Midbrain (tissue), 1 donor: Measurements from ENCODE around the gene AGO1.

Experiments
- DNase-seq: peaks from one replicate; lab custom pipeline; 2025; lab: John Stamatoyannopoulos, UW

AGO1 gene

GRCh38 chr1:35882945-35883634, at the start of gene AGO1:
Gene AGO1 (plus strand): TSS chr1:35883209. CDS start chr1:35883422, 213 bp downstream.
- DNase-seq = peak; percentile 95

GRCh38 chr1:35833395-35833794, 49.6 kb upstream of the AGO1 start:
- no peak for DNase-seq

GRCh38 chr1:35834218-35834617, 48.8 kb upstream of the AGO1 start:
- no peak for DNase-seq

- no peak for DNase-seq
These were observed 47.6 kb upstream of the AGO1 start for GRCh38 chr1:35835398-35835797.

DNA sequence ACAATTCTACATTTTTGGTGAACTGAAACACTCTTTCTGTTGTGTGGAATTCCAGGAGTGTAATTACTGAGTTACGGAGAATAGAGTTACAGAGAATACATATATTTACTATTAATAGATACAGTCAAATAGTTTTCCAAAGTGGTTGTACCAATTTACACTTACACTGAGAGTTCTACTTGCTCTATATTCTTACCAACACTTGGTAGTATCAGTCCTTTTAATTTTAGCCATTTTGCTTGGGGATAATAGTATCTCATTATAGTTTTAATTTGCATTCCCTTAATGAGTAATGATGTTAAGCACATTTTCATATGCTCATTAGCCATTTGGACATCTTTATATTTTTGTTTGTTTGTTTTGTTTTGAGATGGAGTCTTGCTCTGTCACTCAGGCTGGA, 46.3 kb upstream of the AGO1 start:
- DNase-seq = no peak

DNA sequence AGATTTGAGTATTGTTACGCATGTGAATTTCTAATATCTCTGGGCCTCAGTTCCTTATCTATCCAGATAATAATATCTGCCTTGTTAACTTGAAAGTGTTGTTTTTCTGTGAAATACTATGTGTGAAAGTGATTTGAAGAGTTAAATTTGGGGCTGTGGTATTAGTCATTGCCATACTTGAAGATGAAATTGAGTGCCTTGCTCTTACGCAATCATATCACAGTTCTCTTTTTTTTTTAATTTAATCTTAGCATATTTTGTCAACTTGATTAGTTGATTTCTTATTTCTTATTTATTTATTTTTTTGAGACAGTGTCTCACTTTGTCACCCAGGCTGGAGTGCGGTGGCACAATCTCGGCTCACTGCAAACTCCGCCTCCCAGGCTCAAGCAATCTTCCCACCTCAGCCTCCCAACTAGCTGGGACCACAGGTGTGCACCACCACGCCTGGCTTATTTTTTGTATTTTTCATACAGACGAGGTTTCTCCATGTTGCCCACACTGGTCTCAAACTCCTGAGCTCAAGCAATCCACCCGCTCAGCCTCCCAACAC, 44.2 kb upstream of the AGO1 start:
- DNase-seq = no peak

GRCh38 chr1:35844826-35845225, 38.2 kb upstream of the AGO1 start:
- no peak for DNase-seq

DNA sequence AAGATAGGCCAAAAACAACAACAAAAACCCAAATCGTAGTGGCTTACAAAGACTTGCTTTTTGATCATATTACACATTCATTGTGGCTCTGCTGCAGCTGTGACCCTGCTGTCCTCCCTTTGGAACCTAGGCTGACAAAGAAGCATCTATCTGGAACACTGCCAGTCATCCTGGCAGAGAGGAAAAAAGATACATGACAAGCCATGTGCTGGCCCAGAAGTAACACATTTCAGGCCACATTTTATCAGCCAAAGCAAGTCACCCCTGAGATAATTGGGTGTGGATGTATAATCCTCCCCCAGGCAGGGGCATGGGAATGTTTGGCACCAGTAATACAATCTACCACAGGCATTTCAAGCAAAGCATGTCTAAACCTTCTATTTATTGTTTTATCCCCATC, 37.2 kb upstream of the AGO1 start:
- DNase-seq = peak; percentile 35

DNA sequence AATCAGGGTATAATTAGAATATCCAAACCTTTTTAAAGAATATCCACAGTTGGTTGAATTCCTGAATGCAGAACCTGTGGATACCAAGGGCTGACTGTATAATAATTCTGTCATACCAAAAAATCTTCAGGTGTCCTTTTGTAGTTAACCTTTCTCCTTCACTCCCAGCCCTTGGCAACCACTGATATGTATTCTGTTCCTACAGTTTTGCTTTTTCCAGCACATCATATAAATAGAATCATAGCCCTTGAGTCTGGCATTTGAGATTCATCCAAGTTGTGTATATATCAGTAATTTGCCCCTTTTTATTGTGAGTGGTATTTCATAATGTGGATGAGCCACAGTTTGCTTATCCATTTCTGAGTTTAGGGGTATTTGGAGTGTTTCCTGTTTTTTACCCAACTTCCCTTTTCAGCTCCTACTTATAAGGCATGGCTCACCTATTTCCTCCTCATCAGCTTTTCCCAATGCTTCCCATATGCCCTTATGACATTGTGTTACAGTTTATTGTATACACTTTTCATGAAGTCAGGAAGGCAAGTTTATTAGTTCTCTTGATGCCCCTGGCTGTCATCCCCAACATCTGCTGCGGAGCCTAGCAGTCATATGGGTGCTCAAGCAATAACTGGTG, 35.0 kb upstream of the AGO1 start:
- DNase-seq = no peak

DNA sequence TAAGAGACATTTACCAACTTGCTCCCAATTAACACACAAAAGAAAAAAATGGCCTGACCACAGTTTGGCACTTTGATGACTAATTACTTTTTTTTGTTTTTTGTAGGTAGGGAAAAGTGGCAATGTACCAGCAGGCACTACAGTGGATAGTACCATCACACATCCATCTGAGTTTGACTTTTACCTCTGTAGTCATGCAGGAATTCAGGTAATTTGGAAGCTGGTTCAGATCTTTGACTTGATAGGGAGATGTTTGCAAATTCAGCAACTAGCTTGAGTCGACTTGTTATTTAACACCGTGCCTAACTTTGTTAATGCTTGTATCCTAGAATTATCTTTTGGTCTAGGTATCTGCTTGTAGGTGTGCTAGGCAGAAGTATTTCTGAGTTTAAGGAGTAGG, 33.0 kb upstream of the AGO1 start:
- no peak for DNase-seq

DNA sequence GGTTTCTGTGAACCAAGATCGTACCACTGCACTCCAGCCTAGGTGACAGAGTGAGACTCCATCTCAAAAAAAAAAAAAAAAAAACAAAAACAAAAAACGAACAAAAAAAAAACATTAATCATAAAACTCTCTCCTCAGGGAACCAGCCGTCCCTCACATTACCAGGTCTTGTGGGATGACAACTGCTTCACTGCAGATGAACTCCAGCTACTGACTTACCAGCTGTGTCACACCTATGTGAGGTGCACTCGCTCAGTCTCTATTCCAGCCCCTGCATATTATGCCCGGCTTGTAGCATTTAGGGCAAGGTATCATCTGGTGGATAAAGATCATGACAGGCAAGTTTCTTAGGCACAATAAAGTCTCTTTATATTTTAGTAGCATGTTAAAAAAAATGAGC, 32.3 kb upstream of the AGO1 start:
- no peak for DNase-seq

DNA sequence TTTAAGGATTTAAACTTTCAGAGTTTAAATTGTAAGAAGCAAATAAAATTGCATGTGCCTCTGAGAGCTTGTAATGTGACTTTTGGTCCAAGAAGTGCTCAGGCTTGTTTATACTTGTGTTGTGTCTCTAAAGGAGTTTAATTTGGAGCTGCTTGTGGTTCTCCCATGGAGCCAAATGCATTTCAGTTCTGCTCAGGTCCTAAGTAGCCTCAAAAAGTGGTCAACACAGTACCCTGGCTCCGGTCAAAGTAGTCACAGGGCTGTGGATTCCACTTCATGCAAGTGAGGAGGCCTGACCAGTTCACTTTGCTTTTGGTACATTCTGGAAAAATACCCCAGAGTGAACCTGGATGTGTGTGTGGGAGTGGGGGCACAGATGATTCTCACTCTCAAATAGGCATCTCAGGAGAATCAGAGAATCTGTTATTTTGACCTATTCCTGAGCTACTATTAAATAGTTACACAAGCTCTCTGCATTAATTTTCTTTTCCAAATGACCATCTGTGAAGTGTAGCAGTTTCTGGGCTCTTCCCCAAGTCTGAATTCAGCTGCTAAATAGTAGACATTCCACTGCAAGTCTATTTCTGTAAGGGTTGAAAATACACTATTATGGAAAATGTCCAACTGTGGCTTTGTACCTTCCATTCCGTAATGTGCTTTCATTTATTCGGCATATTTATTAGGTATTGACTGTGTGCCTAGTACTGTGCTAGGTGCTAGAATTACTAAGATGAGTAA, 31.7 kb upstream of the AGO1 start:
- DNase-seq = peak; percentile 53

- DNase-seq = no peak
These were observed 30.8 kb upstream of the AGO1 start for GRCh38 chr1:35852241-35852640.

DNA sequence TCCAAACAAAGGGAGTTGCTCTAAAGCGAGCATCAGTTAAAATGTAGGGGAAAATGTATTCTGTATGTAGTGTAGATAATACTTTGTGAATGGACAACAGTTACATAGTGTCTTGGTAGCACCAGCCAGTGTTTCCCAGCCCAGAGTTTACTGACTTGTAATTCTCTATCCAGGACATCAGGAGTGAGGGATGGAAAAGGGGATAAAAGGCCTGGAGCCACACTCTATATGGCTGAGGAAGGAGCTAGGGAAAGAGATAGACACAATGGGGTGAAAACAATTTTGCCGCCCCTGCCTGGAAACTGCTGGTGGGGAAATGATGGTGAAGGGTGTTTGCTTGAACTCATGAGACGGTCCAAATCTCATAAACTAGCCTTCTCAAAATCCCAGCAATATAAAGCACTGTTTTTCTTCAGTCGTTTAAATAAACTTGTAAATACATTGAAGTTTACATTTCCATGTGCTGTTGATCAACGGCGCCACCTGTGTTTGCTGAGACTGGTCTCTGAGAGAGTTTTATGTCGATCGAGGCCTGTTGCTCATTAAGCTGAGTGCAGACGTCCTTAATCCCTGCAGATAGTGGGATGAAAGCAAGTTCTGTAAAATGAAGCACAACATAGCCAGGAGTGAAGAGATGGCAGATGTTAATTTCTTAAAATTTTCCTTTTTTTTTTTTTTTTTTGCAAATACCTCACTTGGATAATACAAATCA, 27.9 kb upstream of the AGO1 start:
- no peak for DNase-seq

DNA sequence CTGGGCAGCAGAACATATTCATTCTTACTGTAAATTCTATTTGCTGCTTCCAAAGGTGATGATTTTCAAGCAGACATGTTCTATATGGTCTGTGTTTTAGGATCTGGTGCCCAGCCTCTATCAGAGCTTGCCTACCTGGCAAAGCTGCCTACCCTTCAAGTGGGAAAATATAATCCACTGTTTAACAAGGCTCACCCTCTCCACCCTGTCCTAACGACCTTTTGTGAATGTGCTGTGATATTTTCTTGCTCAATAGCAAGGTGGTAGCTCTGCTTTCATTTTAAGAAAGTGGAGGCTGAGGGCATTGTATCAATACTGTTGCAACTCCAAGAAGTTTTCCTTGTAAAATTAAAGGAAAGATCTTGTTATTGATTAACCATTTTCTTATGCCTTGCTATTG, 26.0 kb upstream of the AGO1 start:
- no peak for DNase-seq

GRCh38 chr1:35857830-35858229, 25.2 kb upstream of the AGO1 start:
- peak; percentile 28 for DNase-seq

- DNase-seq = no peak
These were observed 22.3 kb upstream of the AGO1 start for GRCh38 chr1:35860696-35861095.

GRCh38 chr1:35863136-35863535, 19.9 kb upstream of the AGO1 start:
- no peak for DNase-seq

GRCh38 chr1:35863881-35864625, 19.0 kb upstream of the AGO1 start:
- no peak for DNase-seq

DNA sequence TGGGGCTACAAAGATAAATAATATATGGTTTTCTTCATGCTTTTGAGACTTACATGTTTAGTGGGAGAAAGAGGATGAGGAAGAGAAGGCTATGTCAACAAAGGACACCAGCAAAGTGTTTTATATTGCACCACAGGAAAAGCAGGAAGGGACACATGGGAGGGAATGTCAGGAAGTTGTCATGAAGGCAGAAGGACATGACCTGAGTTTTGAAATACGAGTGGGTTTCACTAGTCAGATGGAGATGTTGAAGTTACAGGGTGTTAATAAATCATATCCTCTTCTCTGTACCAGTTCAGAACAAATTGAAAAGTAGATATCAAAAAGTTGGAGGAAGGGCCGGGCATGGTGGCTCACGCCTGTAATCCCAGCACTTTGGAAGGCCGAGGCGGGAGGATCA, 18.2 kb upstream of the AGO1 start:
- no peak for DNase-seq

- no peak for DNase-seq
These were observed 16.0 kb upstream of the AGO1 start for GRCh38 chr1:35866991-35867390.
